MM.1S (cell line): ENCODE data around the gene FAM3D.

Experiments used
- DNase-seq: peaks from one replicate; pipeline ENCODE4 v3.0.0-alpha.2; 2015
- H2AFZ ChIP-seq: fragments of 300-600 bp; sonication (generic); 2 replicates; pipeline ENCODE4 v1.6.0; 2016; ENCODE audit warnings: antibody characterized with exemption, low read length
- H3F3A ChIP-seq: fragments of 300-600 bp; sonication (generic); 2 replicates; pipeline ENCODE4 v1.6.1; 2016; ENCODE audit warnings: mild to moderate bottlenecking, antibody characterized with exemption, low read length, moderate library complexity, mixed read lengths; ENCODE audit not compliant: insufficient read depth
- H3K27ac ChIP-seq: fragments of 300-600 bp; sonication (generic); 2 replicates; pipeline ENCODE4 v1.5.1; 2016; ENCODE audit warnings: mild to moderate bottlenecking, low read length
- H3K27me3 ChIP-seq: fragments of 300-600 bp; sonication (generic); replicated peaks from 2 replicates; pipeline ENCODE4 v1.6.0; 2016; ENCODE audit warnings: low read length; ENCODE audit not compliant: insufficient read depth
- H3K36me3 ChIP-seq: fragments of 300-600 bp; sonication (generic); replicated peaks from 2 replicates; pipeline ENCODE4 v1.6.1; 2016; ENCODE audit warnings: mild to moderate bottlenecking, low read length, mixed read lengths; ENCODE audit not compliant: insufficient read depth
- H3K4me1 ChIP-seq: fragments of 300-600 bp; sonication (generic); 2 replicates; pipeline ENCODE4 v1.6.1; 2016; ENCODE audit warnings: low read length, mixed read lengths
- H3K4me2 ChIP-seq: fragments of 300-600 bp; sonication (generic); 2 replicates; pipeline ENCODE4 v1.6.0; 2016; ENCODE audit warnings: low read depth, low read length
- H3K4me3 ChIP-seq: fragments of 300-600 bp; sonication (generic); 2 replicates; pipeline ENCODE4 v1.5.1; 2016; ENCODE audit warnings: low read length, mixed read lengths
- H3K79me2 ChIP-seq: fragments of 300-600 bp; sonication (generic); 2 replicates; pipeline ENCODE4 v1.6.1; 2016; ENCODE audit warnings: mixed run types, low read length, mixed read lengths
- H3K9ac ChIP-seq: fragments of 300-600 bp; sonication (generic); 2 replicates; pipeline ENCODE4 v1.6.1; 2016; ENCODE audit warnings: low read length, mixed read lengths
- H3K9me2 ChIP-seq: fragments of 300-600 bp; sonication (generic); replicated peaks from 2 replicates; pipeline ENCODE4 v1.6.1; 2016; ENCODE audit warnings: mild to moderate bottlenecking, low read length, mixed read lengths; ENCODE audit not compliant: insufficient read depth
- H3K9me3 ChIP-seq: fragments of 300-600 bp; sonication (generic); replicated peaks from 2 replicates; pipeline ENCODE4 v1.6.1; 2016; ENCODE audit warnings: mild to moderate bottlenecking, low read length, mixed read lengths; ENCODE audit not compliant: insufficient read depth
- H4K20me1 ChIP-seq: fragments of 300-600 bp; sonication (generic); 2 replicates; pipeline ENCODE4 v1.6.1; 2016; ENCODE audit warnings: mild to moderate bottlenecking, low read length, moderate library complexity, mixed read lengths; ENCODE audit not compliant: insufficient read depth
- CTCF ChIP-seq: fragments of 300-600 bp; sonication (generic); IDR thresholded peaks from 2 replicates; pipeline ENCODE4 v1.5.1; 2016; ENCODE audit warnings: antibody characterized with exemption, low read length, mixed read lengths
- EZH2 ChIP-seq: fragments of 300-600 bp; sonication (generic); optimal IDR thresholded peaks from 2 replicates; pipeline ENCODE3; 2017; ENCODE audit warnings: low read depth, mild to moderate bottlenecking, antibody characterized with exemption, low read length, mixed read lengths
- EZH2phosphoT487 ChIP-seq: fragments of 300-600 bp; sonication (generic); IDR thresholded peaks from 2 replicates; pipeline ENCODE4 v1.6.1; 2018; ENCODE audit warnings: antibody characterized with exemption, low read length

Gene FAM3D

GRCh38 chr3:58637509-58637908, 29.1 kb downstream of the FAM3D start:
- H3K4me2 ChIP-seq = no peak overlapping the region
- H3K36me3 ChIP-seq = no peaks in the 10 kb centered on the region
- no peak overlapping the region for H3K4me3 ChIP-seq
- DNase-seq = no peak
- H3K79me2 ChIP-seq = no peaks in the 10 kb centered on the region
- H4K20me1 ChIP-seq = no peaks in the 10 kb centered on the region
- H3K4me1 ChIP-seq = 0 out of 2 replicates have a peak, but pooled peaks cover 3% of the 10 kb centered on the region
- no peak overlapping the region for H3K9ac ChIP-seq
- H3K27me3 ChIP-seq = no peaks in the 10 kb centered on the region
- no peaks in the 10 kb centered on the region for H3K9me3 ChIP-seq
- no peak overlapping the region for H3K27ac ChIP-seq
- H3F3A ChIP-seq = no peaks in the 10 kb centered on the region
- TF ChIP-seq EZH2 = no peak
- no peak for TF ChIP-seq CTCF
- TF ChIP-seq EZH2phosphoT487 = no peak
- no peaks in the 10 kb centered on the region for H3K9me2 ChIP-seq
- H2AFZ ChIP-seq = no peak overlapping the region

GRCh38 chr3:58635371-58636285, 30.9 kb downstream of the FAM3D start:
- Histone ChIP-seq H3K27ac (no peak overlapping the region), H3F3A (no peaks in the 10 kb centered on the region), H3K36me3 (no peaks in the 10 kb centered on the region), H3K4me2 (no peak overlapping the region), H3K27me3 (no peaks in the 10 kb centered on the region), H3K9me3 (no peaks in the 10 kb centered on the region), H3K4me3 (no peak overlapping the region), H4K20me1 (no peaks in the 10 kb centered on the region), H3K9ac (no peak overlapping the region), H3K9me2 (no peaks in the 10 kb centered on the region), H3K4me1 (no peaks in the 10 kb centered on the region), H3K79me2 (no peaks in the 10 kb centered on the region), H2AFZ (no peak overlapping the region)
- no peak for TF ChIP-seq CTCF
- no peak for DNase-seq

DNA sequence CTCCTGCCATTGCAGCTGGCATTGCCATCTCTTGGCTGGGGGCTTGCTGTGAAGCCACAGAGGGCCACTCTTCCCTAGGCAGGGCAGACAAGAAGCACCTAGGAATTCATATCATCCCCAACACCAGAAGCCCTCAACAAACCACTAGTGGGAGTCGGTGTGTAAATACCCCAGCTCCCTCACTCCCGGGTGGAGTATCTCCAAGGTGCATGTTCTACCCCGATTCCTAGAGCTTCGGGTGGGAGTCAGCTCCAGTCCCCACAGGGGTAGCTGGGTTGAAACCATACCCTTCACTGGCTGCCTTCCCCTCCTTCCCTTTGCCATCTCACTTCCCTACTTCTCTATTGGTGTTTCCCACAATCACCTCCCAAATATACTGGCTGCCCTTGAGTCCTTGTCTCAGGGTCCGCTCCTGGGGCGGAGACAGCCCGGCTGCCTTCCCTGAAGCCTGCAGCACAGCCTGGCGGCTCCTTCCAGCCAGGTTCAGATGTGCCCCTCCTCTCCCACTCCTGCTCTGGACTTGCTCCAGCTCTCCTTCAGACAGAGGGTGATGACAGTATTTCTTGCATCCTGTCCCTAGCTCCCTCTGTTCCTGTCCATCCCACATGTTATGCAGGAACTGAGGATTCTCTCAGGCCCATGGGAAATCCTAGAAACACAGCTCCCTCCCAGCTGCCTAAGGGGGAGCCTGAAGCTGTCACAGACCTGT, 33.3 kb downstream of the FAM3D start:
- Histone ChIP-seq H3K9ac (no peak overlapping the region), H3K27me3 (no peaks in the 10 kb centered on the region), H3K4me1 (no peaks in the 10 kb centered on the region), H3K4me2 (no peak overlapping the region), H3K9me2 (no peaks in the 10 kb centered on the region), H3K79me2 (no peaks in the 10 kb centered on the region), H3K9me3 (no peaks in the 10 kb centered on the region), H2AFZ (no peak overlapping the region), H3K27ac (no peak overlapping the region), H3F3A (no peaks in the 10 kb centered on the region), H3K4me3 (no peak overlapping the region), H3K36me3 (no peaks in the 10 kb centered on the region), H4K20me1 (no peaks in the 10 kb centered on the region)
- no peak for DNase-seq
- TF ChIP-seq CTCF (no peak), EZH2phosphoT487 (no peak), EZH2 (no peak)
